Astrocyte of the spinal cord (primary cell): ENCODE results near the gene RBPJL.

Experiments
- DNase-seq: peaks from one replicate; pipeline ENCODE4 v3.0.0; 2011; ENCODE audit warnings: low read depth, low spot score
- H3K4me3 ChIP-seq: 2 replicates; pipeline ENCODE4 v1.5.1; 2011; ENCODE audit warnings: low read depth, mild to moderate bottlenecking, low read length, moderate library complexity
- CTCF ChIP-seq: IDR thresholded peaks from 2 replicates; pipeline ENCODE4 v1.5.1; 2012; ENCODE audit warnings: low read depth, mild to moderate bottlenecking, low read length, inconsistent platforms
- in situ Hi-C: cut with HindIII; loops from 2 replicates; pipeline ENCODE4 v1.10.0; 2017; ENCODE audit warnings: low sequenced_read_pairs

Gene RBPJL

GRCh38 chr20:45313943-45314342 is 7.3 kb downstream of the RBPJL start:
- no peak for TF ChIP-seq CTCF
- DNase-seq = no peak
- H3K4me3 ChIP-seq = no peak overlapping the region
- in situ Hi-C loops = no loop called here

- DNase-seq = no peak
- TF ChIP-seq CTCF = no peak
- H3K4me3 ChIP-seq = no peak overlapping the region
- in situ Hi-C loops = no loop called here
Observed at GRCh38 chr20:45315672-45316071, 9.0 kb downstream of the RBPJL start.

- H3K4me3 ChIP-seq = no peak overlapping the region
- in situ Hi-C loops = no loop called here
- DNase-seq = no peak
- TF ChIP-seq CTCF = no peak
Observed at GRCh38 chr20:45316150-45317080, 9.8 kb downstream of the RBPJL start.

GRCh38 chr20:45317826-45318225 is 11.2 kb downstream of the RBPJL start:
- H3K4me3 ChIP-seq = no peak overlapping the region
- no peak for DNase-seq
- in situ Hi-C loops = no loop called here
- no peak for TF ChIP-seq CTCF

DNA sequence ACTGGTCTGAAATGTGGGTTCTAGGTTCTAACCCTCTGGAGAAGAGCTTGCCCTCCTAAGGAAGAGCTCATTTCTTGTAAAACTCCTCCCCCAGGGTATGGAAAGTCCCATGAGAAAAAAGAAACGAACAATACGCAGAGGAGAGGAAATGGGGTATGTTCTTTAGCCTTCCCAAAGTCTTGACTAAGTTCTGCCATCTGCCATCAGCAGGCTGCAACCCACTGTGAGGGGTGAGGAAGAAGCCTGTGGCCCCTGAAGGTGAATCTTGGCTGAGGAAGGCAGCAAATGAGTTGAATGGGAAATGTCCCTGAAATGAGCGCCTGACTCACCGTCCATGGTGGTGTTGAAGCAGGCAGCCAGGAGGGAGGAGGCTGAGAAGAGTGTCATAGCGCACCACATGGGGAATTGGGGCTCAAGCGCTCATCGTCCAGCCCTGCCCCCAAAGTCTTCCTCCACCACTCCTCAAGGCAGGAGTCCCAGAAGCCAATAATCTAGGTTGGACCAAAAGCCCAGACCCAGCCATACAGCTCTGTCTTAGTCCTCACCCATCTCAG is 11.8 kb downstream of the RBPJL start:
- H3K4me3 ChIP-seq = no peak overlapping the region
- no peak for DNase-seq
- no peak for TF ChIP-seq CTCF
- in situ Hi-C loops = no loop called here

DNA sequence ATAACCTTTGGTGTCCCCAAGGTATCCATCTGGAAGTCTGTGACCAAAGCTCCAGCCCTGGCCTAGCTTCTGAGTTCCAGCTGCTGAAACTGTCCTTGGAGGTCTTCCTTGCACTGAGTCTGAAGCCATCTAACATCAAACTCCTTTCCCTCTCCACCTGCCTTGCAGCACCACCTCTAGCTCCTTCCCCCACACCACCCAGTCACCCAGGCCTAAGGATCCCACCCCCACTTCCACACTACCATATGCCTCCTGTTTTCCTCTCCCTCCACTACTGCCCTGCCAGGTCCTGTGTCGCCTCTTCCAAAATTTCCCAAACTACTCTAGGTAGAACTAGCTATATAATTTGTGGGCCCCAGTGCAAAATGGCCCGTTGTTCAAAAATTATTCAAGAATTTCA is 12.3 kb downstream of the RBPJL start:
- in situ Hi-C loops = no loop called here
- H3K4me3 ChIP-seq = no peak overlapping the region
- no peak for DNase-seq
- no peak for TF ChIP-seq CTCF
